Vagina (tissue), 2 donors: ENCODE data around the gene COPB2. TPM values are rescaled to one million over a fixed set of nuclear protein-coding genes. Genes with fewer than 3 reads are reported as not detected.
"Not testable (repeated sequence)": the region's sequence is repeated elsewhere in the genome, so short reads cannot be mapped to it uniquely, and the experiment has no call there.

Source experiments
- DNase-seq, 2 donors: peaks; one replicate each; pipeline ENCODE4 v3.0.0-alpha.2; 2017; ENCODE audit errors: extremely low spot score in 2 of 2
- H3K27ac ChIP-seq: fragments of 200-600 bp; sonication (generic); one replicate; pipeline ENCODE4 v1.5.1; 2019
- H3K27me3 ChIP-seq: fragments of 200-600 bp; sonication (generic); one replicate; pipeline ENCODE4 v1.5.1; 2019
- H3K36me3 ChIP-seq, 2 donors: fragments of 200-600 bp; sonication (generic); one replicate each; pipeline ENCODE4 v1.5.1; 2017 to 2019
- H3K4me1 ChIP-seq: fragments of 200-600 bp; sonication (generic); one replicate; pipeline ENCODE4 v1.5.1; 2019
- H3K4me3 ChIP-seq, 2 donors: fragments of 200-600 bp; sonication (generic); 1 replicate in 1 of 2; 2 replicates in 1 of 2; pipeline ENCODE4 v1.5.1; 2016 to 2019
- H3K9me3 ChIP-seq: fragments of 200-600 bp; sonication (generic); one replicate; pipeline ENCODE4 v1.5.1; 2019
- CTCF ChIP-seq, 3 experiments: fragments of 450-650 bp in 2 of 3; fragments of 200-600 bp in 1 of 3; sonication (generic) in 1 of 3; IDR thresholded peaks; one replicate each; pipeline ENCODE4 v1.5.1; 2017 to 2019; ENCODE audit warnings: antibody characterized with exemption in 3 of 3, mild to moderate bottlenecking in 2 of 3, moderate library complexity in 2 of 3
- POLR2A ChIP-seq, 2 donors: fragments of 450-650 bp; IDR thresholded peaks; one replicate each; pipeline ENCODE4 v1.6.1; 2017; ENCODE audit warnings: antibody characterized with exemption in 2 of 2, mild to moderate bottlenecking in 2 of 2, moderate library complexity in 2 of 2
- POLR2AphosphoS5 ChIP-seq, 2 donors: sonication (generic); formaldehyde crosslinking; IDR thresholded peaks; one replicate each; pipeline ENCODE4 v1.9.0; 2017; ENCODE audit warnings: antibody characterized with exemption in 2 of 2, mild to moderate bottlenecking in 2 of 2, low read depth in 1 of 2; ENCODE audit not compliant: insufficient read depth in 1 of 2
- intact Hi-C: fragments of 100-400 bp; cut with DNase I; formaldehyde crosslinking; loops from one replicate; pipeline ENCODE4 v1.15.1; 2023
- total RNA-seq: library from RNA; depleted of rRNA; stranded (reverse); fragments of >200 nt; gene quantifications from one replicate; pipeline ENCODE4 v1.2.3, GENCODE V29; 2016

COPB2 gene
- total RNA-seq, 1 donor from 2014 or later, result 67.0 TPM

GRCh38 chr3:139338405-139338804 is 51.0 kb downstream of the COPB2 start:
- intact Hi-C loops, result no loop called here
- TF ChIP-seq POLR2A (IDR thresholded peaks at IDR 0.05), result no peak
- DNase-seq, result no peak
- Histone ChIP-seq H3K27ac (no peak overlapping the region), H3K4me1 (no peaks in the 10 kb centered on the region), H3K9me3 (no peaks in the 10 kb centered on the region), H3K36me3 (no peaks in the 10 kb centered on the region), H3K27me3 (no peaks in the 10 kb centered on the region), H3K4me3 (no peak overlapping the region)

- H3K27ac ChIP-seq, H3K4me3 ChIP-seq, H3K9me3 ChIP-seq, H3K27me3 ChIP-seq, H3K4me1 ChIP-seq, DNase-seq, intact Hi-C loops, H3K36me3 ChIP-seq: not testable (repeated sequence)
Measured at GRCh38 chr3:139334675-139335074, 54.8 kb downstream of the COPB2 start.

GRCh38 chr3:139332092-139332491 is 57.4 kb downstream of the COPB2 start:
- H3K4me3 ChIP-seq, result no peak overlapping the region
- no peak overlapping the region for H3K27ac ChIP-seq
- H3K27me3 ChIP-seq, result no peaks in the 10 kb centered on the region
- TF ChIP-seq POLR2AphosphoS5 (IDR thresholded peaks at IDR 0.05; ENCODE audit: insufficient read depth in 1 of 2, low read depth in 1 of 2) (no peak), CTCF (IDR thresholded peaks at IDR 0.05) (no peak), POLR2A (IDR thresholded peaks at IDR 0.05) (no peak)
- peaks cover 5% of the 10 kb centered on the region for H3K4me1 ChIP-seq
- DNase-seq, result no peak
- no peaks in the 10 kb centered on the region for H3K9me3 ChIP-seq
- H3K36me3 ChIP-seq, result no peaks in the 10 kb centered on the region
- intact Hi-C loops, result no loop called here

- intact Hi-C loops, result loop anchor here (10.0 kb wide), 1 partner anchor 225 kb away; no protein-coding TSS in a partner anchor
- no peaks in the 10 kb centered on the region for H3K9me3 ChIP-seq
- peak overlapping the region; percentile 2 for H3K27ac ChIP-seq
- H3K4me1 ChIP-seq, result peaks cover 5% of the 10 kb centered on the region
- H3K36me3 ChIP-seq, result no peaks in the 10 kb centered on the region
- peak in 1 of 2 donors; percentile 85 for DNase-seq
- H3K27me3 ChIP-seq, result no peaks in the 10 kb centered on the region
- peak overlapping the region in 1 of 2 donors; percentile 9 for H3K4me3 ChIP-seq
- no peak for TF ChIP-seq POLR2A (IDR thresholded peaks at IDR 0.05)
- TF ChIP-seq CTCF (IDR thresholded peaks at IDR 0.05), result peak; percentile 86 to 99 (median 99)
- TF ChIP-seq POLR2AphosphoS5 (IDR thresholded peaks at IDR 0.05; ENCODE audit: insufficient read depth in 1 of 2, low read depth in 1 of 2), result peak in 1 of 2 donors; percentile 27
Measured at GRCh38 chr3:139329364-139329850, 60.0 kb downstream of the COPB2 start.

GRCh38 chr3:139328356-139328755 is 61.1 kb downstream of the COPB2 start:
- intact Hi-C loops, result loop anchor here (10.0 kb wide), 1 partner anchor 224 kb away; no protein-coding TSS in a partner anchor
- H3K27me3 ChIP-seq, result no peaks in the 10 kb centered on the region

More at GRCh38 chr3:139328356-139328755, 61.1 kb downstream of the COPB2 start:
- Histone ChIP-seq H3K4me1 (peaks cover 5% of the 10 kb centered on the region), H3K4me3 (no peak overlapping the region), H3K36me3 (no peaks in the 10 kb centered on the region), H3K27ac (no peak overlapping the region), H3K9me3 (no peaks in the 10 kb centered on the region)
- TF ChIP-seq CTCF (IDR thresholded peaks at IDR 0.05), result no peak
- TF ChIP-seq POLR2AphosphoS5 (IDR thresholded peaks at IDR 0.05; ENCODE audit: insufficient read depth in 1 of 2, low read depth in 1 of 2), result no peak
- no peak for TF ChIP-seq POLR2A (IDR thresholded peaks at IDR 0.05)
- DNase-seq, result no peak
